Activated T-cell treated with anti-CD3 and anti-CD28 coated beads, Interleukin-2, amount 50 U/mL, for 4 hours (primary cell): ENCODE data around the gene MKLN1. TPM values are rescaled to one million over a fixed set of nuclear protein-coding genes. Genes with fewer than 3 reads are reported as not detected.
A peak's percentile ranks its signal among the peaks of the same experiment; 100 is the strongest.

Experiments
- ATAC-seq, 2 donors: fragments of 200-7000 bp; cut with Tn5 transposase; one replicate each; pipeline ENCODE4 v1.10.0; 2021
- DNase-seq: peaks from one replicate; pipeline ENCODE4 v3.0.0-alpha.2; 2020
- H3K27me3 Mint-ChIP-seq: one replicate; pipeline ENCODE4 v1.8.0; 2021; ENCODE audit warnings: low read depth, mixed read lengths
- H3K36me3 Mint-ChIP-seq: one replicate; pipeline ENCODE4 v1.8.0; 2022; ENCODE audit warnings: mixed read lengths; ENCODE audit not compliant: insufficient read depth
- H3K4me1 Mint-ChIP-seq: one replicate; pipeline ENCODE4 v1.8.0; 2021; ENCODE audit warnings: low read depth, mixed read lengths
- H3K4me3 Mint-ChIP-seq: one replicate; pipeline ENCODE4 v1.8.0; 2021; ENCODE audit warnings: mild to moderate bottlenecking, moderate library complexity, mixed read lengths
- H3K9me3 Mint-ChIP-seq: one replicate; pipeline ENCODE4 v1.8.0; 2021; ENCODE audit warnings: mixed read lengths
- total RNA-seq, 3 donors: library from RNA; stranded (reverse); gene quantifications; one replicate each; pipeline ENCODE4 v1.2.1, GENCODE V29; 2021

The MKLN1 gene
- total RNA-seq, 3 donors from 2014 or later = 26.7 to 29.6 (median 28.8) TPM

GRCh38 chr7:131521651-131522163 is 194.0 kb downstream of the MKLN1 start:
- DNase-seq = no peak
- Mint-ChIP-seq H3K4me1 (peaks cover 13% of the 10 kb centered on the region), H3K36me3 (no peaks in the 10 kb centered on the region), H3K9me3 (no peaks in the 10 kb centered on the region), H3K4me3 (no peak overlapping the region), H3K27me3 (peaks cover 6% of the 10 kb centered on the region)
- no peak for ATAC-seq

DNA sequence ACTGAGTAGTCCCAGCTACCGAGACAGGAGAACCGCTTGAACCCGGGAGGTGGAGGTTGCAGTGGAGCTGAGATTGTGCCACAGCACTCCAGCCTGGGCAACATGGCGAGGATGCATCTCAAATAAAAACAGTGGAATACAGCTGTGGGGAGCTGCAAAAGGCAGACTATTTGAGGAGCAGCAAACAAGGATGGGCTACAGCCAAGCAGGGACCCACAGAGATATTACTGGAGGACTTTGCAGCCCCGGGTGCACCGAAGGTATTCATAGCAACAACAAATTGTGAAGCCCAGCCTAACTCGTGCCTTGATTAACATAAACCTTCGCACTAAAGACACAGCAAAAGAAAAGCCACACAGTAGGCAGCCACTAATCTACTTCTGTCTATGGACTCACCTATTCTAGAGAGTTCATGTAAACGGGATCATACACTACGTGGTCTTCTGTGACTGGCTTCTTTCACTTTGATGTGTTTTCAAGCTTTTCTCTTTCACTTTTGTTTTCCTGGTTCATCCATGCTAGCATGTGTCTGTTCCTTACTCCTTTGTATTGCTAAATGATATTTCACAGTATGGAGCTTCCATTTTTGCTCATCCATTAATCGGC is 194.8 kb downstream of the MKLN1 start:
- peaks cover 8% of the 10 kb centered on the region for H3K27me3 Mint-ChIP-seq
- H3K4me3 Mint-ChIP-seq = peak overlapping the region; percentile 29
- H3K36me3 Mint-ChIP-seq = no peaks in the 10 kb centered on the region
- DNase-seq (no peak), ATAC-seq (peak; percentile 37 to 73)
- H3K4me1 Mint-ChIP-seq = peaks cover 13% of the 10 kb centered on the region
- no peaks in the 10 kb centered on the region for H3K9me3 Mint-ChIP-seq

DNA sequence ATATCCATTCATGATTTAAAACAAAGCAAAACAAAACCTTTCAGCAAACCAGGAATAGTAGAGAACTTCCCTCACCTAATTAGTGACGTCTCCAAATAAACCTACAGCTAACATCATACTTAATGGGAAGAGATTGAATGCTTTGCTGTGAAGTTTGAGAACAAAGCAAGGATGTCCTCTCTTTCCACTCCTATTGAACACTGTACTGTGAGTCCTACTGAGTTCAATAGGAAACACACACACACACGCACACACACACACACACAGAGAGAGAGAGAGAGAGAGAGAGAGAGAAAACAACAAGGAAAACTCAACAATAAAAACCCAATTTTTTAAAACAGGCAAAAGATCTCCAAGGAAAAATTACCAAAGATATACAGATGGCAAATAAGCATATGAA is 196.4 kb downstream of the MKLN1 start:
- no peak overlapping the region for H3K4me3 Mint-ChIP-seq
- ATAC-seq = no peak
- peaks cover 8% of the 10 kb centered on the region for H3K27me3 Mint-ChIP-seq
- DNase-seq = no peak
- H3K9me3 Mint-ChIP-seq = no peaks in the 10 kb centered on the region
- peaks cover 13% of the 10 kb centered on the region for H3K4me1 Mint-ChIP-seq
- no peaks in the 10 kb centered on the region for H3K36me3 Mint-ChIP-seq

GRCh38 chr7:131524703-131525102 is 197.0 kb downstream of the MKLN1 start:
- Mint-ChIP-seq H3K9me3 (no peaks in the 10 kb centered on the region), H3K27me3 (peaks cover 8% of the 10 kb centered on the region), H3K36me3 (no peaks in the 10 kb centered on the region), H3K4me3 (no peak overlapping the region), H3K4me1 (peaks cover 13% of the 10 kb centered on the region)
- ATAC-seq (no peak), DNase-seq (no peak)

DNA sequence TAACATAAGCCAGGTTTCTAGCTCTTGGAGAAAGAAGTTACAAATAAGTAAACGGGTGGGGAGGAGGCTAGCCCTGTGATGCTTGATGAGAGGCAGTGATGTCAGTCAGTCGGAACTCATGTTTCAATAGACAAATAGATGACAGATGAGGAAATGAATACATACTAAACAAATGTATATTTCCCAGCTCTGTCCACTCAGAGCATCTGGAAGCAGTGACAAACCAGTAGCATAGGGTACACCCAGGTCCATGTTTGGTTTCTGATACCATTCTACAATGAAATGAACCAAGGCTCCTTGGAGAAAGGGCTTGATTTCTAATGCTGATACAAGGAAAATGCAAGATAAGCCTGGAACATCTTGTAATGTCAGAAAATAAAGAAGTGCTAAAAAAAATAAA is 198.1 kb downstream of the MKLN1 start:
- Mint-ChIP-seq H3K36me3 (no peaks in the 10 kb centered on the region), H3K9me3 (no peaks in the 10 kb centered on the region), H3K4me3 (no peak overlapping the region), H3K27me3 (peaks cover 4% of the 10 kb centered on the region), H3K4me1 (peaks cover 13% of the 10 kb centered on the region)
- ATAC-seq (no peak), DNase-seq (no peak)

DNA sequence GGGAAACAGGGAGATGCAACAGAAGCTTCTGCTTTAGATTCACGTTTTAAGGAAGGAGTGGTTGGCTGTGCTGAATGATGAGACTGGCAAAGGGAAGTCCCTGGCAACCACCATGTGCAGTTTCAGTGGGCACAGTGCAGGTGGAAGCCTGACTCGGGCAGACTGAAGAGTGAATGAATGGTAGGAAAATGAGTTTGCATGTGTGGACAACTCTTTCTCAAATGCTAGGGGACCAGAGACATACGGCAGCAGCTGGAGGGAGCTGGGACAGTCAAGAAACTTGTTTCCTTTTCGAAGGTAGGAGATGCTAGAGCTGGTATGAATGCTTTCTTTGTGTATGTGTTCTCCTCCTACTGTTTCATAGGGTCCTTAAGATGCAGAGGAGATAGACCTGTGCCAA is 199.8 kb downstream of the MKLN1 start:
- Mint-ChIP-seq H3K9me3 (no peaks in the 10 kb centered on the region), H3K4me3 (no peak overlapping the region), H3K27me3 (peaks cover 4% of the 10 kb centered on the region), H3K36me3 (no peaks in the 10 kb centered on the region), H3K4me1 (peaks cover 7% of the 10 kb centered on the region)
- DNase-seq (no peak), ATAC-seq (no peak)

- Mint-ChIP-seq H3K27me3 (peaks cover 4% of the 10 kb centered on the region), H3K4me1 (no peaks in the 10 kb centered on the region), H3K36me3 (no peaks in the 10 kb centered on the region), H3K9me3 (no peaks in the 10 kb centered on the region), H3K4me3 (no peak overlapping the region)
- no peak for ATAC-seq
- DNase-seq = no peak
These were observed 201.5 kb downstream of the MKLN1 start for GRCh38 chr7:131529179-131529578.

GRCh38 chr7:131529617-131530016 is 201.9 kb downstream of the MKLN1 start:
- H3K4me3 Mint-ChIP-seq = no peak overlapping the region
- H3K27me3 Mint-ChIP-seq = peaks cover 3% of the 10 kb centered on the region
- H3K36me3 Mint-ChIP-seq = no peaks in the 10 kb centered on the region
- no peak for DNase-seq
- no peaks in the 10 kb centered on the region for H3K9me3 Mint-ChIP-seq
- no peaks in the 10 kb centered on the region for H3K4me1 Mint-ChIP-seq
- ATAC-seq = no peak

- H3K4me1 Mint-ChIP-seq = no peaks in the 10 kb centered on the region
- no peak overlapping the region for H3K4me3 Mint-ChIP-seq
- ATAC-seq = no peak
- no peaks in the 10 kb centered on the region for H3K9me3 Mint-ChIP-seq
- H3K27me3 Mint-ChIP-seq = peaks cover 3% of the 10 kb centered on the region
- no peak for DNase-seq
- no peaks in the 10 kb centered on the region for H3K36me3 Mint-ChIP-seq
These were observed 202.5 kb downstream of the MKLN1 start for GRCh38 chr7:131530137-131530536.

- DNase-seq = no peak
- Mint-ChIP-seq H3K4me1 (no peaks in the 10 kb centered on the region), H3K36me3 (no peaks in the 10 kb centered on the region), H3K27me3 (no peaks in the 10 kb centered on the region), H3K9me3 (no peaks in the 10 kb centered on the region), H3K4me3 (no peak overlapping the region)
- no peak for ATAC-seq
These were observed 205.0 kb downstream of the MKLN1 start for GRCh38 chr7:131532570-131533091.

DNA sequence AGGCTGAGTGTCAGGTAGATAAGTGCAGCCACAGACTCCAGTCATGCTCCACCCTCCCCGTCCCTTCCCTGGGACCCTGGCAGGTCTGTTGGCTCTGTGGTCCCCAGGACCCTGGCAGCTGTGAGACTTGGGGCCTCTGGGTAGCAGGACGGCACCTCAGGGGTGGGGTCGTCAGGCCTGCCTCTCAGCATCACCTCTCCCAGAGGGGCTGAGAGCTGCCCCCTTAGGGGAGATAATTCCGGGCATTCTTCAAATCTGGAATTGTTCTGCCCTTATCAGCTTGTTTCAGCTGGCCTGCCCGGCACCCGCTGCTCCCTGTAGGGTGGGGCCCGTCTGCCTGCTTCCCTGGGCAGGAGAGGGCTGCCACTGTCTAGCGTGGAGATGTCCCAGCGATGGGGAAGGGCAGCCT is 205.5 kb downstream of the MKLN1 start:
- DNase-seq (no peak), ATAC-seq (no peak)
- no peak overlapping the region for H3K4me3 Mint-ChIP-seq
- H3K36me3 Mint-ChIP-seq = no peaks in the 10 kb centered on the region
- H3K27me3 Mint-ChIP-seq = no peaks in the 10 kb centered on the region
- H3K9me3 Mint-ChIP-seq = no peaks in the 10 kb centered on the region
- H3K4me1 Mint-ChIP-seq = no peaks in the 10 kb centered on the region

DNA sequence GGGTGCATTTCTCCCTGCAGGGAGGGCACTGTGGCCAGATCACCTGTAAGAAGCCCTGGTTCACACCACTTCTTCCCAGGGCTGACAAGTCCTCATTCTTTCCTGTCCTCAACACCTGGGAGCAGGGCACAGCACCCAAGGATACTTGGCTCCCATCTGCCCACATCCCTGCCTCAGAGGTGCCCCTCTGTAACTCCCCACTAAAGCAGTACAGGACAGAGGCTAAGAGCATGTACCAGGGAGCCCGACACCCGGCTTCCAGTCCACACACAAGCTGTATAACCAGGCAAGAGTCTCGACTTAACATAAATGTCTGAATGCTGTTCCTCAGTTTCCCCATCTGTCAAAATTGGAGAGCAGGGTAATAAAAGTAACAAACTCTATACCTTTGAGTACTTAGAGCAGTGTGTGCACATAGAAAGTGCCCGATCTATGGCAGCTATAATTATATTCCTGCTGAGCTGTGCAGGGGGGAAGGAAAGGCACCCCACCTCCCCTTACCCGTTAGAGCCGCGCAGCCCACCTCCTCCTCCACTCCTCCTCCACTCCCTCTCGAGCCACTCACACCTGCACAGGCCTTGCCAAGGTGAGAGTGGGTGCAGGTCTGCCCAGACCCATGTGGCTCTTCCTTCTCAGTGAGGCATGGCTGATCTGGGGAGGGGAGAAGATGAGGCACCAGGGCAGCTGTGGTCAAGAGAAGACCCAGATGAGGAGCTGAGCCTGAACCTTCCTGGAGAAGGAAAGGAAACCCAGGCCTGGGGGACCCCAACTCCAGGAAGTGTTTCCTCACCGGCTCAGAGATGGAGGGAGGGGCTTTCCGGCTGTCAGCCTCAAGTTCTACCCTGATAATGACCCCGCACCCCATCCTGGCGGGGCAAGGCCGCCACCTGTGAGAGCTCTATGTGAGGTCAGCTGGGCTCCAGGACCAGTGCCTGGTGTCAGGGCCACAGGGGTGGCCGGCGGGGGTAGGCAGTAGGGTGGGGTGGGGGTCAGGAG is 206.2 kb downstream of the MKLN1 start:
- H3K36me3 Mint-ChIP-seq = no peaks in the 10 kb centered on the region
- no peaks in the 10 kb centered on the region for H3K4me1 Mint-ChIP-seq
- H3K9me3 Mint-ChIP-seq = no peaks in the 10 kb centered on the region
- ATAC-seq = no peak
- no peaks in the 10 kb centered on the region for H3K27me3 Mint-ChIP-seq
- no peak for DNase-seq
- H3K4me3 Mint-ChIP-seq = no peak overlapping the region

- H3K27me3 Mint-ChIP-seq = no peaks in the 10 kb centered on the region
These were observed 208.7 kb downstream of the MKLN1 start for GRCh38 chr7:131536361-131536849.

GRCh38 chr7:131537571-131537978 is 209.9 kb downstream of the MKLN1 start:
- no peaks in the 10 kb centered on the region for H3K27me3 Mint-ChIP-seq
- no peak for DNase-seq
- H3K4me1 Mint-ChIP-seq = no peaks in the 10 kb centered on the region
- H3K9me3 Mint-ChIP-seq = no peaks in the 10 kb centered on the region
- no peak overlapping the region for H3K4me3 Mint-ChIP-seq
- no peak for ATAC-seq
- H3K36me3 Mint-ChIP-seq = no peaks in the 10 kb centered on the region

More at GRCh38 chr7:131536361-131536849, 208.7 kb downstream of the MKLN1 start:
- Mint-ChIP-seq H3K9me3 (no peaks in the 10 kb centered on the region), H3K4me1 (no peaks in the 10 kb centered on the region), H3K36me3 (no peaks in the 10 kb centered on the region), H3K4me3 (no peak overlapping the region)
- no peak for DNase-seq
- no peak for ATAC-seq
